ENCODE data around the gene MRPL16.

GRCh38 chr11:59785818-59786217 is 24.8 kb downstream of the MRPL16 start:
- no peak for TF ChIP-seq CTCF (IDR thresholded peaks at IDR 0.05; ENCODE audit: low read depth, low read length, poor library complexity, severe bottlenecking)
- no peak for TF ChIP-seq EZH2phosphoT487 (IDR thresholded peaks at IDR 0.05; ENCODE audit: borderline replicate concordance, low read length)
